ENCODE measurements around the gene CTNNA3.

Gene CTNNA3

GRCh38 chr10:67630904-67631303 lies 65.1 kb downstream of the CTNNA3 start:
- Mint-ChIP-seq H3K27ac (no peak overlapping the region), H3K4me1 (ENCODE audit: low read depth) (no peaks in the 10 kb centered on the region), H3K27me3 (no peaks in the 10 kb centered on the region), H3K9me3 (ENCODE audit: low read depth) (peaks cover 8% of the 10 kb centered on the region), H3K4me3 (no peak overlapping the region), H3K36me3 (peaks cover 4% of the 10 kb centered on the region)

DNA sequence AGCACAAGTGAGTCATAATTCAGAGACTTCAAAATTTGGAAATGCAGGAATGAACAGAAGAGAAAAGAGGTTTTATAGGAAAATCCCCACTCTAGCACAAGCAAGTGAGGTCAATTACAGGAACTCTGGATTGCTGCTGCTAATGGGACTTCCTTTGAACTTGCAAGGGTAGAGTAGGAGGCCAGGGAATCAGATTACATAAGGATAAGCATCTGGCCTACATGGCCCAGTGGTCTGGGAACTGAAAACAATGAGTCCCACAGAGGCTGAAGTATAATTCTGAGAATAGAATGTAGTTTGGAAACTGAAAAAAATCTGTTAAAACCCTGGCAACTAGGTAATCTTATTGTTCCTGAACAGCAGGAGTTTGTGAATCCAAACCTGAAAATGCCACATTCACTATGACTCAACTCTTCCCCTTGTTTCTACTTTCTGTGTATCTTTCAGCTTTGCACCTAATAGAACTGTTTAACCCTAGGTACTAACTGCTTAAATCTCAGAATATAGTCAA lies 66.5 kb downstream of the CTNNA3 start:
- H3K4me3 Mint-ChIP-seq: no peak overlapping the region
- peaks cover 4% of the 10 kb centered on the region for H3K9me3 Mint-ChIP-seq (ENCODE audit: low read depth)
- H3K36me3 Mint-ChIP-seq: peaks cover 3% of the 10 kb centered on the region
- H3K27ac Mint-ChIP-seq: no peak overlapping the region
- no peaks in the 10 kb centered on the region for H3K27me3 Mint-ChIP-seq
- H3K4me1 Mint-ChIP-seq (ENCODE audit: low read depth): no peaks in the 10 kb centered on the region

- Mint-ChIP-seq H3K36me3 (peaks cover 3% of the 10 kb centered on the region), H3K4me1 (ENCODE audit: low read depth) (no peaks in the 10 kb centered on the region), H3K9me3 (ENCODE audit: low read depth) (peaks cover 4% of the 10 kb centered on the region), H3K27me3 (no peaks in the 10 kb centered on the region), H3K27ac (no peak overlapping the region), H3K4me3 (no peak overlapping the region)
Observed at GRCh38 chr10:67622984-67623383, 73.0 kb downstream of the CTNNA3 start.

- Mint-ChIP-seq H3K27ac (no peak overlapping the region), H3K4me3 (no peak overlapping the region), H3K4me1 (ENCODE audit: low read depth) (no peaks in the 10 kb centered on the region), H3K36me3 (peaks cover 3% of the 10 kb centered on the region), H3K27me3 (no peaks in the 10 kb centered on the region), H3K9me3 (ENCODE audit: low read depth) (peaks cover 4% of the 10 kb centered on the region)
Observed at GRCh38 chr10:67622511-67622910, 73.5 kb downstream of the CTNNA3 start.

DNA sequence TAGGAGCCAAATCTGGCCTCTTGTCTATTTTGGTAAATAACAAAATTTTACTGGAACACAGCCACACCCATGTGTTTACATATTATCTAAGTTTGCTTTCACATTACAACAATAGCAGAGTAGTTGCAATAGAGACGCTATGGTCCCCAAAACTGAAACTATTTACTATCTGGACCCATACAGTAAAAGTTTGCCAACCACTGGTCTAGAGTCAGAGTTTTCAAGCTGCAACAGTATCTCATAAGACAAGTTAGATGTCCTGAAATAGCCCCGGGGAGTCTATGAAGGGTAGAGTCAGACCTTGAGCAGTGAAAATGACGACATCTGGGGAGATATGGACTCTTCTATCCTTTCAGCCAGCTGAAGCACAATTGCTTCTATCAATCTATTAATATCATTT lies 74.2 kb downstream of the CTNNA3 start:
- no peaks in the 10 kb centered on the region for H3K27me3 Mint-ChIP-seq
- H3K27ac Mint-ChIP-seq: no peak overlapping the region
- H3K4me1 Mint-ChIP-seq (ENCODE audit: low read depth): no peaks in the 10 kb centered on the region

DNA sequence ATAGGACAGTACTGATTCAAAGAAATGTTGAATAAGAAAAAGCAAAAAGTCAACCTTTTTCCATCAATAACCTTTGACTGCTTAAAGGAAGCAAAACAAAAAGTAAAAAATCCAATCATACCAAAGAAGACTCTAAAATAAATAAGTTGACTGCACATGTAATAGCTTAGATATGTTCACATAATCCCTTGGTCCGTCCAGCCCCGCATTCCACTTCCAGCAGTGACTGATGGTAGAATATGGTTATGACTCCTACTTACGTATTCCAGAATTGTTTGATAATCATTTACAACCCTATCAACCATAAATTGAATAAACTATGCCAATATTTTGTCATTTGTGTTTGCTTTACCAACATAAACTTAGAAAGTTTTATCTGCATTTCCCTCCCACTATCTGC lies 77.9 kb downstream of the CTNNA3 start:
- peaks cover 2% of the 10 kb centered on the region for H3K36me3 Mint-ChIP-seq

More for the DNA sequence above, 74.2 kb downstream of the CTNNA3 start:
- H3K4me3 Mint-ChIP-seq: no peak overlapping the region
- peaks cover 4% of the 10 kb centered on the region for H3K9me3 Mint-ChIP-seq (ENCODE audit: low read depth)
- peaks cover 3% of the 10 kb centered on the region for H3K36me3 Mint-ChIP-seq

GRCh38 chr10:67612577-67613537 lies 83.1 kb downstream of the CTNNA3 start:
- Mint-ChIP-seq H3K4me3 (peak overlapping the region; percentile 47), H3K36me3 (peaks cover 2% of the 10 kb centered on the region), H3K4me1 (ENCODE audit: low read depth) (peaks cover 23% of the 10 kb centered on the region), H3K27ac (peak overlapping the region; percentile 11), H3K27me3 (peaks cover 4% of the 10 kb centered on the region), H3K9me3 (ENCODE audit: low read depth) (no peaks in the 10 kb centered on the region)

More for the DNA sequence above, 77.9 kb downstream of the CTNNA3 start:
- peaks cover 4% of the 10 kb centered on the region for H3K27me3 Mint-ChIP-seq
- peaks cover 7% of the 10 kb centered on the region for H3K4me1 Mint-ChIP-seq (ENCODE audit: low read depth)
- H3K4me3 Mint-ChIP-seq: no peak overlapping the region
- H3K27ac Mint-ChIP-seq: no peak overlapping the region
- H3K9me3 Mint-ChIP-seq (ENCODE audit: low read depth): no peaks in the 10 kb centered on the region

GRCh38 chr10:67612176-67612575 lies 83.8 kb downstream of the CTNNA3 start:
- H3K9me3 Mint-ChIP-seq (ENCODE audit: low read depth): no peaks in the 10 kb centered on the region
- H3K27me3 Mint-ChIP-seq: peaks cover 4% of the 10 kb centered on the region
- H3K27ac Mint-ChIP-seq: no peak overlapping the region
- peaks cover 2% of the 10 kb centered on the region for H3K36me3 Mint-ChIP-seq
- H3K4me3 Mint-ChIP-seq: peak overlapping the region; percentile 5
- peaks cover 30% of the 10 kb centered on the region for H3K4me1 Mint-ChIP-seq (ENCODE audit: low read depth)

- H3K9me3 Mint-ChIP-seq (ENCODE audit: low read depth): no peaks in the 10 kb centered on the region
- H3K4me1 Mint-ChIP-seq (ENCODE audit: low read depth): peaks cover 31% of the 10 kb centered on the region
- H3K36me3 Mint-ChIP-seq: no peaks in the 10 kb centered on the region
- H3K27me3 Mint-ChIP-seq: no peaks in the 10 kb centered on the region
- no peak overlapping the region for H3K27ac Mint-ChIP-seq
- no peak overlapping the region for H3K4me3 Mint-ChIP-seq
Observed at GRCh38 chr10:67609996-67610793, 85.8 kb downstream of the CTNNA3 start.

GRCh38 chr10:67608001-67608400 lies 88.0 kb downstream of the CTNNA3 start:
- Mint-ChIP-seq H3K9me3 (ENCODE audit: low read depth) (no peaks in the 10 kb centered on the region), H3K4me3 (no peak overlapping the region), H3K27ac (no peak overlapping the region), H3K36me3 (no peaks in the 10 kb centered on the region), H3K4me1 (ENCODE audit: low read depth) (peaks cover 23% of the 10 kb centered on the region), H3K27me3 (peaks cover 3% of the 10 kb centered on the region)

- no peaks in the 10 kb centered on the region for H3K36me3 Mint-ChIP-seq
- peaks cover 17% of the 10 kb centered on the region for H3K4me1 Mint-ChIP-seq (ENCODE audit: low read depth)
- H3K27ac Mint-ChIP-seq: no peak overlapping the region
- H3K4me3 Mint-ChIP-seq: no peak overlapping the region
- H3K27me3 Mint-ChIP-seq: peaks cover 5% of the 10 kb centered on the region
- H3K9me3 Mint-ChIP-seq (ENCODE audit: low read depth): no peaks in the 10 kb centered on the region
Observed at GRCh38 chr10:67607472-67607871, 88.5 kb downstream of the CTNNA3 start.

GRCh38 chr10:67606572-67606971 lies 89.4 kb downstream of the CTNNA3 start:
- Mint-ChIP-seq H3K4me3 (no peak overlapping the region), H3K27ac (no peak overlapping the region), H3K36me3 (no peaks in the 10 kb centered on the region), H3K9me3 (ENCODE audit: low read depth) (no peaks in the 10 kb centered on the region), H3K4me1 (ENCODE audit: low read depth) (peaks cover 9% of the 10 kb centered on the region), H3K27me3 (peaks cover 5% of the 10 kb centered on the region)

DNA sequence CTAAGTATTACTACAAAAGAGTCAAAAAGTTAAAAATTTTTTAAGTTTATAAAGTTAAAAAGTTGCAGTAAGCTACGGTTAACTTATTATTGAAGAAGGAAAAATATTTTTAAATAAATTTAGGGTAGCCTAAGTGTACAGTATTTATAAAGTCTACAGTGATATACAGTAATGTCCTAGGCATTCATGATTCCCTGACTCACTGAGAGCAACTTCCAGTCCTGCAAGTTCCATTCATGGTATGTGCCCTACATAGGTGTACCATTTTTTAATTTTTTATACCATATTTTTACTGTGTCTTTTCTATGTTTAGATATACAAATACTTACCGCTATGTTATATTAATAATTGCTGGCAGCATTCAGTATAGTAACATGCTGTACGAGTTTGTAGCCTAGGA lies 92.3 kb downstream of the CTNNA3 start:
- Mint-ChIP-seq H3K4me1 (ENCODE audit: low read depth) (peaks cover 9% of the 10 kb centered on the region), H3K4me3 (no peak overlapping the region), H3K27ac (no peak overlapping the region), H3K36me3 (peaks cover 2% of the 10 kb centered on the region), H3K9me3 (ENCODE audit: low read depth) (no peaks in the 10 kb centered on the region), H3K27me3 (peaks cover 11% of the 10 kb centered on the region)

- Mint-ChIP-seq H3K27ac (no peak overlapping the region), H3K27me3 (peaks cover 12% of the 10 kb centered on the region), H3K36me3 (peaks cover 2% of the 10 kb centered on the region), H3K9me3 (ENCODE audit: low read depth) (no peaks in the 10 kb centered on the region), H3K4me3 (no peak overlapping the region), H3K4me1 (ENCODE audit: low read depth) (peaks cover 9% of the 10 kb centered on the region)
Observed at GRCh38 chr10:67603086-67603485, 92.9 kb downstream of the CTNNA3 start.
